ENCODE results near the gene DEPDC7. TPM values are rescaled to one million over a fixed set of nuclear protein-coding genes. Genes with fewer than 3 reads are reported as not detected.

Gene DEPDC7
- total RNA-seq, 1 experiment from 2014 or later = 4.4 TPM

DNA sequence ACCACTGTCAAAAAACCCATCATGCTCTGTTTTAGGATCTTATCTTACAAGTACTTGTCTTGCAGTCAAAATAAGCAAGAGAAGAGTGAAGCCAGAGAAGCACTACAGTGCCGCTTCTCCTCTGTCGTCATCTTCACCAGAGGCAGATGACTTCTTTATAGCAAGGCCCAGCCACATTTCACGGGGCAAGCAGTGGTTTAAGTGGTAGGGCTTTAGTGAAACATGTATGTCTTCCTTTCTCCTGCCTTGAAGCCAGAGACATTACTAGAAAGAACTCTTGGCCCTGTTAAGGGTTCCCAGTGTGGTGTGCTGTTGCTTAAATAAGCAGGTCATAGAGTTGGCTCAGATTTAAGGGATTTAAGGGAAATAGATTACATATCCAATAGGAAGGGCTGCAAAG is 42.9 kb upstream of the DEPDC7 start:
- no peak overlapping the region for H2BK15ac ChIP-seq (ENCODE audit: low read depth, low read length)
- no peak overlapping the region for H4K5ac ChIP-seq (ENCODE audit: insufficient read length, low read depth, low read length)
- no peak overlapping the region for H3K18ac ChIP-seq (ENCODE audit: insufficient read length, low read depth, low read length)
- H3K56ac ChIP-seq (ENCODE audit: insufficient read length, low read depth, low read length) = no peak overlapping the region
- no peaks in the 10 kb centered on the region for H3K9me3 ChIP-seq (ENCODE audit: control insufficient read depth, low read depth, low read length)
- H2BK20ac ChIP-seq (ENCODE audit: low read depth, low read length, poor library complexity, severe bottlenecking) = no peak overlapping the region
- H3K4me1 Mint-ChIP-seq = no peaks in the 10 kb centered on the region
- H4K91ac ChIP-seq (ENCODE audit: insufficient read length, low read depth, low read length) = no peak overlapping the region
- H4K20me1 ChIP-seq (ENCODE audit: control insufficient read depth, insufficient read depth, insufficient read length) = no peaks in the 10 kb centered on the region
- no peaks in the 10 kb centered on the region for H3K79me1 ChIP-seq (ENCODE audit: insufficient read depth, low read depth, low read length, poor library complexity, severe bottlenecking)
- TF ChIP-seq, protein P1, sequence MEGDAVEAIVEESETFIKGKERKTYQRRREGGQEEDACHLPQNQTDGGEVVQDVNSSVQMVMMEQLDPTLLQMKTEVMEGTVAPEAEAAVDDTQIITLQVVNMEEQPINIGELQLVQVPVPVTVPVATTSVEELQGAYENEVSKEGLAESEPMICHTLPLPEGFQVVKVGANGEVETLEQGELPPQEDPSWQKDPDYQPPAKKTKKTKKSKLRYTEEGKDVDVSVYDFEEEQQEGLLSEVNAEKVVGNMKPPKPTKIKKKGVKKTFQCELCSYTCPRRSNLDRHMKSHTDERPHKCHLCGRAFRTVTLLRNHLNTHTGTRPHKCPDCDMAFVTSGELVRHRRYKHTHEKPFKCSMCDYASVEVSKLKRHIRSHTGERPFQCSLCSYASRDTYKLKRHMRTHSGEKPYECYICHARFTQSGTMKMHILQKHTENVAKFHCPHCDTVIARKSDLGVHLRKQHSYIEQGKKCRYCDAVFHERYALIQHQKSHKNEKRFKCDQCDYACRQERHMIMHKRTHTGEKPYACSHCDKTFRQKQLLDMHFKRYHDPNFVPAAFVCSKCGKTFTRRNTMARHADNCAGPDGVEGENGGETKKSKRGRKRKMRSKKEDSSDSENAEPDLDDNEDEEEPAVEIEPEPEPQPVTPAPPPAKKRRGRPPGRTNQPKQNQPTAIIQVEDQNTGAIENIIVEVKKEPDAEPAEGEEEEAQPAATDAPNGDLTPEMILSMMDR (conservative IDR thresholded peaks at IDR 0.05) = no peak
- H3K23ac ChIP-seq (ENCODE audit: insufficient read length, low read depth, low read length) = no peak overlapping the region
- H2BK12ac ChIP-seq (ENCODE audit: insufficient read length, low read depth, low read length) = no peak overlapping the region
- H3K9me3 Mint-ChIP-seq = no peaks in the 10 kb centered on the region
- no peak for DNase-seq
- H3K27ac Mint-ChIP-seq = peak overlapping the region in 1 of 3 experiments; percentile 87; a peak in 2 of 7 replicates
- H2AFZ ChIP-seq (ENCODE audit: low read length) = no peak overlapping the region
- H3K27me3 Mint-ChIP-seq (ENCODE audit: low read depth) = no peaks in the 10 kb centered on the region
- no peak overlapping the region for H2BK5ac ChIP-seq (ENCODE audit: insufficient read length, low read length)
- no peaks in the 10 kb centered on the region for H3K4me1 ChIP-seq (ENCODE audit: insufficient read depth, low read length)
- H3K23me2 ChIP-seq (ENCODE audit: insufficient read length, low read depth, low read length, poor library complexity, severe bottlenecking) = no peaks in the 10 kb centered on the region
- peaks cover 35 to 83% (median 81%) of the 10 kb centered on the region in 3 experiments; a peak in 6 of 7 replicates for H3K36me3 Mint-ChIP-seq (ENCODE audit: insufficient read depth in 1 of 3, low read depth in 3 of 3)
- H3K9ac ChIP-seq (ENCODE audit: extremely low read depth, insufficient read length, low read length) = no peak overlapping the region
- H4K8ac ChIP-seq (replicated peaks; ENCODE audit: insufficient read length, low read depth, low read length) = no peak overlapping the region
- no peak overlapping the region for H2AK5ac ChIP-seq (ENCODE audit: insufficient read length, low read length)
- no peaks in the 10 kb centered on the region for H3K79me2 ChIP-seq (ENCODE audit: insufficient read depth, low read length)
- H3T11ph ChIP-seq (ENCODE audit: low read length) = no peak overlapping the region
- whole genome bisulfite sequencing (ENCODE audit: extremely low coverage, insufficient read length, low lambda C conversion rate) = no CpG with 5 or more reads among the region's 3 CpGs
- H3K4me2 ChIP-seq (ENCODE audit: insufficient read depth, insufficient read length, low read length) = no peak overlapping the region
- no peak overlapping the region for H3K4ac ChIP-seq (ENCODE audit: low read depth, low read length)
- H2BK120ac ChIP-seq (ENCODE audit: low read depth, low read length, poor library complexity, severe bottlenecking) = no peak overlapping the region
- no peak overlapping the region for H3K27ac ChIP-seq (ENCODE audit: insufficient read length, low read depth, low read length)
- H3K4me3 Mint-ChIP-seq = no peak overlapping the region
- no peaks in the 10 kb centered on the region for H3K27me3 ChIP-seq (ENCODE audit: insufficient read depth, low read length)
- H3K14ac ChIP-seq (ENCODE audit: insufficient read depth, low read length) = no peak overlapping the region

Measured in H9 (cell line).